Measurements from ENCODE around the gene LAIR1. TPM values are rescaled to one million over a fixed set of nuclear protein-coding genes. Genes with fewer than 3 reads are reported as not detected.

Gene LAIR1
- total RNA-seq, 4 donors from 2014 or later, result 1.9 to 18.4 (median 7.3) TPM

DNA sequence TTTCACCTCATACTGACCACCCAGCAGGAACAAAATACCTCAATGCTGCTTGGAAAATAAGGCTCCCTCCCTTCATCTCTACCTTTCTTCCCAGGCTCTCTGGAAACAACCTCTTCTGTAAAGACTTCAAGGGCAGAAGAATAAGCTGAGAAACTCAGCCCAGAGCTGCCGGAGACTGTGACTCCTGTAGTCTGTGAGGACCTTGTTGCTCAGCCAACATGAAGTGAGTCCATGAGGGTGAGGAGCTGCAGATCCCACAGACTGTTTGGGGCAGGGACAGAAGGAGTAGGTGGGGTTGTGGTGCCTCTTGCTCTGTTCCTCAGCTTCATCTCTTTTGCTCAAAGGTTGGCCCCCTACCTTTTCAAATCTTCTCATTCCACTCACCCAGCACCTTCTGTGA, 59.6 kb downstream of the LAIR1 start:
- Histone ChIP-seq H3K4me1 (no peaks in the 10 kb centered on the region), H3K27ac (no peak overlapping the region), H3K9me3 (no peaks in the 10 kb centered on the region), H3K27me3 (no peaks in the 10 kb centered on the region), H3K4me3 (no peak overlapping the region), H3K36me3 (no peaks in the 10 kb centered on the region)
- intact Hi-C loops (cut with DNase I; ENCODE audit: low total_unique reads) (no loop called here), in situ Hi-C loops (cut with MboI; ENCODE audit: low pct_ligation_motif_present in 1 of 4, low pct_unique_long_range_greater_than_20kb in 1 of 4, low sequenced_read_pairs in 3 of 4) (no loop called here)
- 95 to 100% methylated on average over 1 of the region's 1 CpG for WGBS, 2 donors (ENCODE audit: low coverage in 1 of 2)
- no peak for DNase-seq
- no peak for TF ChIP-seq EP300 (IDR thresholded peaks at IDR 0.05; ENCODE audit: low read depth)
- TF ChIP-seq CTCF (IDR thresholded peaks at IDR 0.05), result no peak
- TF ChIP-seq POLR2AphosphoS5 (IDR thresholded peaks at IDR 0.05), result no peak
- no peak for TF ChIP-seq POLR2A (IDR thresholded peaks at IDR 0.05)

DNA sequence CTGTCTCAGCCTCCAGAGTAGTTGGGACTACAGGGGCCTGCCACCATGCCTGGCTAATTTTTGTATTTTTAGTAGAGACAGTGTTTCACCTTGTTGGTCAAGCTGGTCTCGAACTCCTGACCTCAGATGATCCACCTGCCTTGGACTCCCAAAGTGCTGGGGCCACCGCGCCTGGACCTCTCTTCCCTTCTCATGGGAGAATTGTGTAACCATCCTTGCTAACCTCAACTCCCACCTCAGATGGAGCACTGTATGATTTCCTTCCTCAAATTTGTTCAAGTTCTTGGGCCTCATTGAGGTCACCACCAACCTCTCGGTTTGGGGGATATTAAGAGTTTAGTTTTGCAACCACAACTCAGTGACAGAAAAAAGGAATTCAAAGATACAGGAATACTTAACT, 62.5 kb downstream of the LAIR1 start:
- H3K4me1 ChIP-seq, result no peaks in the 10 kb centered on the region
- no peaks in the 10 kb centered on the region for H3K27me3 ChIP-seq
- H3K9me3 ChIP-seq, result no peaks in the 10 kb centered on the region
- TF ChIP-seq CTCF (IDR thresholded peaks at IDR 0.05) (no peak), EP300 (IDR thresholded peaks at IDR 0.05; ENCODE audit: low read depth) (no peak), POLR2A (IDR thresholded peaks at IDR 0.05) (no peak), POLR2AphosphoS5 (IDR thresholded peaks at IDR 0.05) (no peak)
- no peak overlapping the region for H3K27ac ChIP-seq
- intact Hi-C loops (cut with DNase I; ENCODE audit: low total_unique reads), result no loop called here
- no peak for DNase-seq
- in situ Hi-C loops (cut with MboI; ENCODE audit: low pct_ligation_motif_present in 1 of 4, low pct_unique_long_range_greater_than_20kb in 1 of 4, low sequenced_read_pairs in 3 of 4), result no loop called here
- H3K36me3 ChIP-seq, result no peaks in the 10 kb centered on the region
- H3K4me3 ChIP-seq, result no peak overlapping the region
- WGBS, 2 donors (ENCODE audit: low coverage in 1 of 2), result 38 to 63% methylated on average over 2 to 4 of the region's 4 CpGs

Other genes starting within 250 kb of the LAIR1 start
- 10 to 100 TPM in 3 of 4 donors, 1 to 10 TPM in 1; 9.8 to 25.8 (median 14.0) TPM for gene TFPT, start 249.3 kb downstream of the LAIR1 start, total RNA-seq
- gene PRPF31, start 249.2 kb downstream of the LAIR1 start, total RNA-seq, result 10 to 100 TPM; 24.7 to 50.5 (median 34.9) TPM
- gene CNOT3, start 227.2 kb downstream of the LAIR1 start, total RNA-seq, result 10 to 100 TPM; 28.1 to 85.7 (median 32.1) TPM
- gene LENG1, start 205.2 kb downstream of the LAIR1 start, total RNA-seq, result 10 to 100 TPM in 1 of 4 donors, 1 to 10 TPM in 3; 3.4 to 11.1 (median 5.8) TPM
- 100 to 1,000 TPM in 3 of 4 donors, 10 to 100 TPM in 1; 91.5 to 386 (median 180) TPM for gene TMC4, start 191.8 kb downstream of the LAIR1 start, total RNA-seq
- 100 to 1,000 TPM; 180 to 249 (median 218) TPM for gene MBOAT7, start 175.4 kb downstream of the LAIR1 start, total RNA-seq
- 100 to 1,000 TPM in 1 of 4 donors, 10 to 100 TPM in 3; 62.0 to 138 (median 65.9) TPM for gene TSEN34, start 173.6 kb downstream of the LAIR1 start, total RNA-seq
- 1,000 to 10,000 TPM in 3 of 4 donors, 100 to 1,000 TPM in 1; 912 to 1,639 (median 1,317) TPM for gene RPS9, start 164.1 kb downstream of the LAIR1 start, total RNA-seq
- gene LILRB3, start 141.9 kb downstream of the LAIR1 start, total RNA-seq, result 1 to 10 TPM; 2.2 to 7.6 (median 4.6) TPM
- 1 to 10 TPM in 2 of 4 donors, under 1 TPM in 1, not detected in 1; 0.79 to 1.4 (median 1.1) TPM for gene LILRA6, start 122.1 kb downstream of the LAIR1 start, total RNA-seq
- gene LILRB5, start 107.7 kb downstream of the LAIR1 start, total RNA-seq, result 10 to 100 TPM in 1 of 4 donors, 1 to 10 TPM in 3; 8.3 to 10.7 (median 9.1) TPM
- gene LILRB2, start 83.8 kb downstream of the LAIR1 start, total RNA-seq, result 1 to 10 TPM; 1.6 to 3.4 (median 2.1) TPM
- gene LILRA5, start 51.8 kb downstream of the LAIR1 start, total RNA-seq, result 1 to 10 TPM in 2 of 4 donors, not detected in 2; 1.6 TPM
- gene LILRA4, start 25.8 kb downstream of the LAIR1 start, total RNA-seq, result under 1 TPM in 2 of 4 donors, not detected in 2; 0.14 to 0.79 TPM
- gene TTYH1, start 50.5 kb upstream of the LAIR1 start, total RNA-seq, result 1 to 10 TPM; 1.1 to 7.5 (median 3.0) TPM
- 1,000 to 10,000 TPM in 1 of 4 donors, 100 to 1,000 TPM in 3; 194 to 1,037 (median 566) TPM for gene LENG8, start 84.3 kb upstream of the LAIR1 start, total RNA-seq
- 10 to 100 TPM in 3 of 4 donors, 1 to 10 TPM in 1; 1.1 to 16.5 (median 12.3) TPM for gene LENG9, start 98.8 kb upstream of the LAIR1 start, total RNA-seq
- 100 to 1,000 TPM; 210 to 231 (median 214) TPM for gene CDC42EP5, start 108.4 kb upstream of the LAIR1 start, total RNA-seq
- gene LAIR2, start 137.9 kb upstream of the LAIR1 start, total RNA-seq, result 1 to 10 TPM in 1 of 4 donors, not detected in 3; 3.2 TPM
- gene LILRA2, start 208.9 kb upstream of the LAIR1 start, total RNA-seq, result 1 to 10 TPM in 2 of 4 donors, not detected in 2; 1.1 to 1.5 TPM
- 1 to 10 TPM in 1 of 4 donors, under 1 TPM in 2, not detected in 1; 0.16 to 4.5 (median 0.27) TPM for gene LILRA1, start 228.7 kb upstream of the LAIR1 start, total RNA-seq